Progenitor cell of endocrine pancreas (in vitro differentiated cells): ENCODE data around the gene ZNF576. TPM values are rescaled to one million over a fixed set of nuclear protein-coding genes. Genes with fewer than 3 reads are reported as not detected.
"Not testable (repeated sequence)": the region's sequence is repeated elsewhere in the genome, so short reads cannot be mapped to it uniquely, and the experiment has no call there.

Source experiments
- DNase-seq: peaks from one replicate; pipeline ENCODE4 v3.0.0; 2021; ENCODE audit warnings: low spot score; ENCODE audit not compliant: unreplicated experiment
- H3K27ac Mint-ChIP-seq: 2 replicates; pipeline ENCODE4 v1.8.0; 2021; ENCODE audit warnings: mild to moderate bottlenecking, moderate library complexity, mixed read lengths
- H3K27me3 Mint-ChIP-seq: 2 replicates; pipeline ENCODE4 v1.8.0; 2021; ENCODE audit warnings: mixed read lengths
- H3K36me3 Mint-ChIP-seq: 2 replicates; pipeline ENCODE4 v1.8.0; 2022; ENCODE audit warnings: mixed read lengths; ENCODE audit not compliant: insufficient read depth
- H3K4me1 Mint-ChIP-seq: 2 replicates; pipeline ENCODE4 v1.8.0; 2021; ENCODE audit warnings: low read depth, mixed read lengths
- H3K4me3 Mint-ChIP-seq: 2 replicates; pipeline ENCODE4 v1.8.0; 2021; ENCODE audit warnings: low read depth, mild to moderate bottlenecking, moderate library complexity, mixed read lengths
- H3K9me3 Mint-ChIP-seq: 2 replicates; pipeline ENCODE4 v1.8.0; 2021; ENCODE audit warnings: low read depth, mixed read lengths
- total RNA-seq: library from RNA; stranded (reverse); gene quantifications from 2 replicates; pipeline ENCODE4 v1.2.1, GENCODE V29; 2021
- TF ChIP-seq, protein P1 (sequence below): fragments of 200-600 bp; sonication (generic); IDR thresholded peaks from one replicate; pipeline ENCODE4 v1.5.0; 2021; ENCODE audit warnings: antibody characterized with exemption, mild to moderate bottlenecking; ENCODE audit not compliant: unreplicated experiment

The ZNF576 gene
- total RNA-seq, 1 donor from 2014 or later: 15.4 TPM

DNA sequence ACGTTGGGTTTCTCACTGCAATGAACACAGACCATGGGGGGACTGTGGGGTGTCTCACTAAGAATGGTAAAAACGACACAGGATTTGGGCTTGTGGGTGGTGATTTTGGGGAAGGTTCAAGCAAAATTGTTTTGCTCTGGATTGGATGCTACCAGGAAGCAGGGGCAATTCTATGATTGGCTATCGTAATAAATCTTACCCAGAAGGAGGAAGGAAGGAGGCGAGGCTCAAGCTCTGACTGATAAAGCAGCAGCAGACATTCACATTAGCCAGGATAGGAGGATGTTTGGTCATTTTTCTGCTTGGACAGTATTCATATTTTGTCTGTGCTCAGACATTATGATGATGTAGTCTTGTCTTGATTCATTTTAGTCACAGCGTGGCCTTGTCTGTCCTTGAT lies 1.5 kb downstream of the ZNF576 start:
- Mint-ChIP-seq H3K9me3 (no peaks in the 10 kb centered on the region), H3K4me1 (peaks cover 26% of the 10 kb centered on the region), H3K27me3 (no peaks in the 10 kb centered on the region), H3K4me3 (peak overlapping the region; percentile 100), H3K36me3 (peaks cover 12% of the 10 kb centered on the region), H3K27ac (peak overlapping the region; percentile 100)
- no peak for DNase-seq
- TF ChIP-seq, protein P1, sequence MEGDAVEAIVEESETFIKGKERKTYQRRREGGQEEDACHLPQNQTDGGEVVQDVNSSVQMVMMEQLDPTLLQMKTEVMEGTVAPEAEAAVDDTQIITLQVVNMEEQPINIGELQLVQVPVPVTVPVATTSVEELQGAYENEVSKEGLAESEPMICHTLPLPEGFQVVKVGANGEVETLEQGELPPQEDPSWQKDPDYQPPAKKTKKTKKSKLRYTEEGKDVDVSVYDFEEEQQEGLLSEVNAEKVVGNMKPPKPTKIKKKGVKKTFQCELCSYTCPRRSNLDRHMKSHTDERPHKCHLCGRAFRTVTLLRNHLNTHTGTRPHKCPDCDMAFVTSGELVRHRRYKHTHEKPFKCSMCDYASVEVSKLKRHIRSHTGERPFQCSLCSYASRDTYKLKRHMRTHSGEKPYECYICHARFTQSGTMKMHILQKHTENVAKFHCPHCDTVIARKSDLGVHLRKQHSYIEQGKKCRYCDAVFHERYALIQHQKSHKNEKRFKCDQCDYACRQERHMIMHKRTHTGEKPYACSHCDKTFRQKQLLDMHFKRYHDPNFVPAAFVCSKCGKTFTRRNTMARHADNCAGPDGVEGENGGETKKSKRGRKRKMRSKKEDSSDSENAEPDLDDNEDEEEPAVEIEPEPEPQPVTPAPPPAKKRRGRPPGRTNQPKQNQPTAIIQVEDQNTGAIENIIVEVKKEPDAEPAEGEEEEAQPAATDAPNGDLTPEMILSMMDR: no peak

DNA sequence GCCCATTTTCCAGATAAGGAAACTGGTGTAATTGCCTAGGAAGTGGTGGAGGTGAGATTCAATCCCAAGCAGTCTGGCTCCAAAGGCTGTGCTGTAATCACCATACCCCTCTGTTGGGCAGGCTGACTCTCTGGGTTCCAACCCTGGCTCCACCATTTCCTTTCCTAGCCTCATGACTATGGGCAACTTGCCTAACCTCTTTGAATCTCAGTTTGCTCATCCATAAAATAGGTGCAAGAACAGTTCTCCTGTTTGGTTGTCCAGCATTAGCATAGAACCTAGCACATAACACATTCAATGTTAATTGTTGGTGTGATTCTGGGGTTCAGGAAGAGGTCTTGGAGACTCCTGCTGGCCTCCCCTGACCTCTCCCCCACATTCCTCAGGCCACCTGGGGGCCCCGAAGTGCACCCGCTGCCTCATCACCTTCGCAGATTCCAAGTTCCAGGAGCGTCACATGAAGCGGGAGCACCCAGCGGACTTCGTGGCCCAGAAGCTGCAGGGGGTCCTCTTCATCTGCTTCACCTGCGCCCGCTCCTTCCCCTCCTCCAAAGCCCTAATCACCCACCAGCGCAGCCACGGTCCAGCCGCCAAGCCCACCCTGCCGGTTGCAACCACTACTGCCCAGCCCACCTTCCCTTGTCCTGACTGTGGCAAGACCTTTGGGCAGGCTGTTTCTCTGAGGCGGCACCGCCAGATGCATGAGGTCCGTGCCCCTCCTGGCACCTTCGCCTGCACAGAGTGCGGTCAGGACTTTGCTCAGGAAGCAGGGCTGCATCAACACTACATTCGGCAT lies 2.2 kb downstream of the ZNF576 start:
- H3K27me3 Mint-ChIP-seq: no peaks in the 10 kb centered on the region
- peaks cover 22% of the 10 kb centered on the region for H3K4me1 Mint-ChIP-seq
- peaks cover 8% of the 10 kb centered on the region for H3K36me3 Mint-ChIP-seq
- no peak for DNase-seq
- H3K9me3 Mint-ChIP-seq: no peaks in the 10 kb centered on the region
- H3K27ac Mint-ChIP-seq: peak overlapping the region; percentile 64
- no peak overlapping the region for H3K4me3 Mint-ChIP-seq
- TF ChIP-seq, protein P1: no peak

DNA sequence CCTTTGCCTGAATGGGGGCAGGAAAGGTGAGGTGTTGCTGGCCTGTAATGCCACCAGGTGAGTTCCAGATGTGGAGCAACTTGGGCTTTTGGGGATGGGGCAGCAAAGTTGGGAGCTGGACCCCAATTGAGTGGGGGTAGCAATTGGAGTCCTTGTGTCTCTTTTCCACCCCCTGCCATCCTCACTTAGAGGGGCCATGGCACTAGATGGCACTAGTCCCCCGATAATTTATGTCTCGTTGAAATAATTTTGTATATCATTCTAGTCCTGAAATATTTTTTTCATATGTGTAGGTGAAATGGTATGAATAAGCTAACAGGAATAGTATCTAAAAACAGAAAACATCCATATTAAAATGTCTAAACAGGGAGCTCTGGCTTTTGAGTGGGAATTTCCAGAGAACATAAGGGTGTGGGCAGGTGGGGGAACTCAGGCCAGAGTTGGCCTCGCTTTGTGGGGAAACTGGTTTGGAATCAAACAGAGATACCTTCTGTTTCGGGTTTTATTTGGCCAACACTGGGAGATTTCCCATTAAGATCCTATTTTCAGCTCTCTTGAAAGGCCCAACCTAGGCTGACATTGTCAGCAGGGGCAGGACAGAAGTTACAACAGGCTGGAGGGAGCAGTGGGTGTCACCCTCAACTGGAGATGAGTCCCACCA lies 3.4 kb downstream of the ZNF576 start:
- TF ChIP-seq, protein P1: no peak
- Mint-ChIP-seq H3K27me3 (no peaks in the 10 kb centered on the region), H3K9me3 (no peaks in the 10 kb centered on the region), H3K4me1 (peaks cover 18% of the 10 kb centered on the region), H3K4me3 (no peak overlapping the region), H3K27ac (no peak overlapping the region), H3K36me3 (peaks cover 7% of the 10 kb centered on the region)
- no peak for DNase-seq

DNA sequence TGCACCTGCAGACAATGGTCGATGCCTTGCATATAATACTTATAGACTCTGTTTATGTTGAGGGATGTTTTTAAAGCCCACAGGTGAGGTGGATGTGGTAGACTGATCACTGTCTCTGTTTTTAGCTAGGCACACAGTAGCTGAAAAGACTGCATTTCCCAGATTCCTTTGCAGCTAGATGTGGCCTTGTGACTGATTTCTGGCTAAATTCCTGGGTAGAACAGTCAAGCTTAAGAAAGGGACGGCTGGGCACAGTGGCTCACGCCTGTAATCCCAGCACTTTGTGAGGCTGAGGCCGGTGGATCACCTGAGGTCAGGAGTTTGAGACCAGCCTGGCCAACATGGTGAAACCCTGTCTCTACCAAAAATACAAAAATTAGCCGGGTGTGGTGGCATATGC lies 3.9 kb downstream of the ZNF576 start:
- DNase-seq, H3K4me3 Mint-ChIP-seq, H3K27me3 Mint-ChIP-seq, H3K27ac Mint-ChIP-seq, H3K9me3 Mint-ChIP-seq, H3K36me3 Mint-ChIP-seq: not testable (repeated sequence)
- H3K4me1 Mint-ChIP-seq: peaks cover 18% of the 10 kb centered on the region

DNA sequence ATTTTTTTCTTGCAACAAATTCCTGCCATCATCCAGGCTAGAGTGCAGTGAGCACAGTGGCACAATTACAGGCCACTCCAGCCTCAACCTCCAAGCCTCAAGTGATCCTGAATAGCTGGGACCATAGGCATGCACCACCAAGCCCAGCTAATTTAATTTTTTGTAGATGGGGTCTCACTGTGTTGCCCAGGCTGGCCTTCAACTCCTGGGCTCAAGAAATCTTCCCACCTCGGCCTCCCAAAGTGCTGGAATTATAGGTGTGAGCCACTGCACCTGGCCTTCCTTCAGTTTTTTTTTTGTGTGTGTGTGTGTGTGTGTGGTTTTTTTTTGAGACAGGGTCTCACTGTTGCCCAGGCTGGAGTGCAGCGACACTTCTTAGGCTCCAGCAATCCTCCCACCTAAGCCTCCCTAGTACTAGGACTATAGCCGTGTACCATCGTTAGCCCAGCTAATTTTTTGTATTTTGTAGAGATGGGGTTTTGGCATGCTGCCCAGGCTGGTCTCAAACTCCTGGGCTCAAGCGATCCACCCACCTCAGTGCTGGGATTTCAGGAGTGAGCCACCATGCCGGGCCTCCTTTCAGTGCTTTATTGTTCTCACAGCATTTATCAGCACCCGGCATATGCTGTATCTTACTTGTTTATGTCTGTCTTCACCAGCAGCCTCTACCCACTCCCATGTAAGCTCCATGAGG lies 9.6 kb downstream of the ZNF576 start:
- Mint-ChIP-seq H3K27ac (no peak overlapping the region), H3K36me3 (peaks cover 10% of the 10 kb centered on the region), H3K9me3 (no peaks in the 10 kb centered on the region), H3K4me1 (no peaks in the 10 kb centered on the region), H3K4me3 (no peak overlapping the region), H3K27me3 (no peaks in the 10 kb centered on the region)
- TF ChIP-seq, protein P1: no peak
- no peak for DNase-seq
